GM20000 (cell line): ENCODE measurements around the gene TMEM254.
"Not testable (repeated sequence)": the region's sequence is repeated elsewhere in the genome, so short reads cannot be mapped to it uniquely, and the experiment has no call there.

Experiments
- DNase-seq: peaks from one replicate; pipeline ENCODE4 v3.0.0; 2012; ENCODE audit warnings: low spot score
- TF ChIP-seq, protein P1 (sequence below): IDR thresholded peaks from 2 replicates; pipeline ENCODE4 v1.5.1; 2012; ENCODE audit warnings: mild to moderate bottlenecking, control low read depth; ENCODE audit errors: extremely low read depth, missing control alignments

Gene TMEM254

DNA sequence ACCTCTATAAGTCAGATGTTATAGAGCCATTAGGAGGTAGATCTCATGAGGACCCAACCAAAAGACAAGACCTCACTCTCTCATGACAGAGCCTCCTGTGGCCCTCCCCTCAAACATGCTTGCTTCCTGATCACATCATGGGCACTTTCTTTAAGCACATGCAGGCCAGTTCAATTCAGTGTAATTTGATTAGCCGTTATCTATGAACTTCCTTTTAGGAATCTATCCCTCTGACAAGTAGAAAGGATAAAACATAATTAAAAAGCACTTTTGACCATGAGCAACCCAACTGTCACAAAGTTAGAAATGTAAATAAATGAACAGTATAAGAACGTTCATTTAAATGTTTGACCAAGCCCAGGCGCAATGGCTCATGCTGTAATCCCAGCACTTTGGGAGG lies 27.7 kb upstream of the TMEM254 start:
- DNase-seq, result no peak

DNA sequence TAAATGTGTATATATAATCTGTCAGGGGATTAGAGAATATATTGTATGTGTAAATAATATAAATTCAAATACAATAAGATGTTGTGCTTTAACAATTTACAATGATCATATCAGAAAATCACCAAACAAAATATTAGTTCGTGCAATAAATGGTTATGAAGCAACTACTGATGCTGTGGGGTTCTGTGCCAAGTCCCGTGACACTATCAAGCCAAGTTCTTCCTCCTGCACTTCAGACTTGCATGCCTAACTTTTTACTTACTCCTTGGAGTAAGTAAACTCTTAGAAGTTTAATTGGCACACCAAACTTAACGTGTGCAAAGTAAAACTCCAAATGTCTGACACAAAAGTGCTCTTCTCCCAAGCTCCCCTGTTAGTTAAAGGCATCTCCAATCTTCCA lies 26.5 kb upstream of the TMEM254 start:
- DNase-seq, result no peak

More for the DNA sequence above, 27.7 kb upstream of the TMEM254 start:
- TF ChIP-seq, protein P1, sequence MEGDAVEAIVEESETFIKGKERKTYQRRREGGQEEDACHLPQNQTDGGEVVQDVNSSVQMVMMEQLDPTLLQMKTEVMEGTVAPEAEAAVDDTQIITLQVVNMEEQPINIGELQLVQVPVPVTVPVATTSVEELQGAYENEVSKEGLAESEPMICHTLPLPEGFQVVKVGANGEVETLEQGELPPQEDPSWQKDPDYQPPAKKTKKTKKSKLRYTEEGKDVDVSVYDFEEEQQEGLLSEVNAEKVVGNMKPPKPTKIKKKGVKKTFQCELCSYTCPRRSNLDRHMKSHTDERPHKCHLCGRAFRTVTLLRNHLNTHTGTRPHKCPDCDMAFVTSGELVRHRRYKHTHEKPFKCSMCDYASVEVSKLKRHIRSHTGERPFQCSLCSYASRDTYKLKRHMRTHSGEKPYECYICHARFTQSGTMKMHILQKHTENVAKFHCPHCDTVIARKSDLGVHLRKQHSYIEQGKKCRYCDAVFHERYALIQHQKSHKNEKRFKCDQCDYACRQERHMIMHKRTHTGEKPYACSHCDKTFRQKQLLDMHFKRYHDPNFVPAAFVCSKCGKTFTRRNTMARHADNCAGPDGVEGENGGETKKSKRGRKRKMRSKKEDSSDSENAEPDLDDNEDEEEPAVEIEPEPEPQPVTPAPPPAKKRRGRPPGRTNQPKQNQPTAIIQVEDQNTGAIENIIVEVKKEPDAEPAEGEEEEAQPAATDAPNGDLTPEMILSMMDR, result no peak

DNA sequence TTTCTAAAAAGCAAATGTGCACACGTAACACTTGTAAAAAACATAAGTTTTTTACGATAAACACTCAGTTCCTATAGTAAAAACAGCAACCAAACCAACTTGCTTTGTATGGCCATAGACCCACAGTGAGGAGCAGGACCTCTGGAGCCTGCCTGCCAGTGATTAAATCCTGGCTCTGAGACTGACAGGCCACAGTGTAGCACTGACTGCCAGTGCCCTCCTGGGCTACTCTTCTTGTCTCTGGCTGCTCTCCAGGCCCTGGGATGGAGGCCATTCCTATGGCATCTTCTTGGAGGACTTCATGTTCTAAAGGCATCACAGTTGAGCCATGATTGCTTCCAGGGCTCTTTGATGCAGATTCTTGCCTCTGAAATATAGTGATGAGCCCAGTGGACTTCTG lies 22.7 kb upstream of the TMEM254 start:
- TF ChIP-seq, protein P1, result no peak
- DNase-seq, result no peak

More for the DNA sequence above, 26.5 kb upstream of the TMEM254 start:
- TF ChIP-seq, protein P1, result no peak

DNA sequence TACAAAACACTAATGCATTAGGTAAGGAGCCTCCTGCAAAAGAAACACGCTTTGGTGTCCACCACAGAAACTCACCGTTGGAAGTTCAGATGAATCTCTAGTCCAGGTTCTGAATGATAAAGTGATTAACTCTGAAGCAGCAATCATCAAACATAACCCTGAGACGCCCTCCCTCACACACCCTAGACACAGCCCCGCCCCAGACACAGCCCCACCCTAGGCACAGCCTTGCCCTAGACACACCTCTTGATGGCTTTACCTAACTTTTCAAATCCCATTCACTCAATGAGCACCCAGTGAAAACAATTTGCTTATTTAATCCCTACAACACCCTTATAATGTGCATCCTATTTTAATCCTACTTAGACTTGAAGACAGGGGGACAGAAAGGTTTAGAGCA lies 21.3 kb upstream of the TMEM254 start:
- no peak for DNase-seq
- TF ChIP-seq, protein P1, result no peak

DNA sequence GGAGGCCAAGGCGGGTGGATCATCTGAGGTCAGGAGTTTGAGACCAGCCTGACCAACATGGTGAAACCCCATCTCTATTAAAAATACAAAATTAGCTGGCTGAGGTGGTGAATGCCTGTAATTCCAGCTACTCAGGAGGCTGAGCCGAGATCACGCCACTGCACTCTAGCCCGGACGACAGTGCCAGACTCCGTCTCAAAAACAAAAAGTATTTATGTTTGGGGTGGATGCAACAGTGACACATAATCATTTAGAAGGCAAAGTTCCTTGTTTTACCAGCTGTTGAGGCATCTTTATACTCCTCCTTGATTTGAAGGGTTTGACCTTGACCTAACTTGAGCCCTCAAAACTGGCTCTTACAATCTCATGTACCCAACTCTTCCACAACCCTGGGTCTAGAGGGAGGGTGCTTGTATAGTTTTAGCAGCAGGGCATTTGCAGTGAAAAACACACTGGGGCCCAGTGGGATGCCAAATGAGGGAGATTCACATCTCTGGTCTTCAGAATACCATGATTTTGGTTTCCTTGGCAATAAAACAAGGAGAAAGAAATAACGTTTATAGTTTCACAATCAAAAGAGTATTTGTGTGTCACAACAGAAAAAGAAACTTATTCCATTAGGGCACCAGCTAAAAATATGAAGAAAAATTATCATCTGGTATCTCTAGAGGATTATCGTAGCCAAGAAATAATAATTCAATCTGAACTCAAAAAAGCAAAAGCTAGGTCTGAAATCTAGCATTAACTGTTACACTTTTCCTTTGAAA lies 14.2 kb upstream of the TMEM254 start:
- no peak for DNase-seq

DNA sequence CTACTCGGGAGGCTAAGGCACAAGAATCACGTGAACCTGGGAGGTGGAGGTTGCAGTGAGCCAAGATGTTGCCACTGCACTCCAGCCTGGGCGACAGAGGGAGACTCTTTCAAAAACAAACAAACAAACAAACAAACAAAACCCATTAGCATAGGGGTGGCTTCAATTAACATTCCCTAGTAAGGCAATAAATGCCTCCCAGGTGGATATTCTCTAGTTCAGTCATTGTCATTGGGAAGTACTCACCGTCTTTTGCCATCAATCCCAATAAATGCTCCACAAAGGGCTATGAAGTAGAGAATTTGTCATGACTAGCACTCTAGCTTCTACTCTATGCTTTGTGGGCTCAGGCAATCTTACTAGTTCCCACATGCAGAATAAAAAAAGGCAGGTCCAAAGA lies 11.7 kb upstream of the TMEM254 start:
- DNase-seq, result no peak
- TF ChIP-seq, protein P1, result no peak

More for the DNA sequence above, 14.2 kb upstream of the TMEM254 start:
- TF ChIP-seq, protein P1, result no peak

DNA sequence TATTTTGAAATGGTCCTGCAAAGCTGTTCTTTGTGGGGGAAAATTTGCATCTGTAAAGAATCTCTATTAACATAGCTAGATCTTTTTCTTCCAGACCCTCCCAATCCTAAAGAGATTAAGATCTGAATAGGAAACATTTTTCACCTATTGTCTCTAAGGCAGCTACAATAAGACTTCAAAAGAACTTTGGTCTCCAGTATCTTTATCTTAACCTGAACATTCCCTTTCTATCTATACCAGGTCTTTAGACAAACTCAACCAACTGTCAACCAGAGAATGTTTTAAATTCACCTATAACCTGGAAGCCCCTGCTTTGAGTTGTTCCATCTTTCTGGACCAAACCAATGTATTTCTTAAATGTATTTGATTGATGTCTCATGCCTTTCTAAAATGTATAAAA lies 10.6 kb upstream of the TMEM254 start:
- DNase-seq, result not testable (repeated sequence)

DNA sequence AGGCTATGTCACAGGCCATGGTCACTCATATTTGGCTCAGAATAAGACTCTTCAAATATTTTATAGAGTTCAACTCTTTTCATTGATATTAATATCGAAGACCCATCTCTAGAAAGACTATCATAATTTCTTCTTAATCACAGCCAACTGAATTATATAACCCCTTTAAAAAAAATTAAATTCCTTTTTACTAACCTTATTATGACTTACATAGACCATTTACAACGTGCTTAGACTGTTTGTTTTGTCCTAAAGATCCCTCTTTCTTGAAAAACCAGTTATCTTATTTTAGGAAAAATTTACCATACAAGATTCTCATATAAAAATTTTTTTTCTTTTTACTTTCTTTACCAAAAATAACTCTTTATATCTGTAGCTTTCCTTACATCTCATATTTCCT lies 10.2 kb upstream of the TMEM254 start:
- TF ChIP-seq, protein P1, result no peak
- DNase-seq, result no peak
